IPS DF 19.7 (cell line): Measurements from ENCODE around the gene GALNTL6.
A peak's percentile ranks its signal among the peaks of the same experiment; 100 is the strongest.
"Not testable (repeated sequence)": the region's sequence is repeated elsewhere in the genome, so short reads cannot be mapped to it uniquely, and the experiment has no call there.

ENCODE experiments used
- DNase-seq: peaks from one replicate; pipeline ENCODE4 v3.0.0-alpha.2; 2013; ENCODE audit warnings: low read depth, low spot score

The GALNTL6 gene

GRCh38 chr4:172657081-172657480 is 843.9 kb downstream of the GALNTL6 start:
- no peak for DNase-seq

GRCh38 chr4:172660251-172660650 is 847.0 kb downstream of the GALNTL6 start:
- no peak for DNase-seq

GRCh38 chr4:172662113-172662512 is 848.9 kb downstream of the GALNTL6 start:
- DNase-seq = no peak

GRCh38 chr4:172666711-172667368 is 853.6 kb downstream of the GALNTL6 start:
- DNase-seq = peak; percentile 7

- DNase-seq = no peak
These were observed 861.6 kb downstream of the GALNTL6 start for GRCh38 chr4:172674811-172675210.

GRCh38 chr4:172675232-172675631 is 862.0 kb downstream of the GALNTL6 start:
- DNase-seq = no peak

- DNase-seq = no peak
These were observed 867.5 kb downstream of the GALNTL6 start for GRCh38 chr4:172680691-172681090.

- DNase-seq = no peak
These were observed 869.8 kb downstream of the GALNTL6 start for GRCh38 chr4:172683021-172683420.

GRCh38 chr4:172686021-172686420 is 872.8 kb downstream of the GALNTL6 start:
- DNase-seq = no peak

- DNase-seq = no peak
These were observed 875.3 kb downstream of the GALNTL6 start for GRCh38 chr4:172688534-172688933.

GRCh38 chr4:172691552-172691951 is 878.3 kb downstream of the GALNTL6 start:
- no peak for DNase-seq

- no peak for DNase-seq
These were observed 879.5 kb downstream of the GALNTL6 start for GRCh38 chr4:172692701-172693100.

- no peak for DNase-seq
These were observed 885.1 kb downstream of the GALNTL6 start for GRCh38 chr4:172698256-172698655.

GRCh38 chr4:172705565-172705964 is 892.4 kb downstream of the GALNTL6 start:
- no peak for DNase-seq

GRCh38 chr4:172706000-172706399 is 892.8 kb downstream of the GALNTL6 start:
- no peak for DNase-seq

GRCh38 chr4:172707622-172708021 is 894.4 kb downstream of the GALNTL6 start:
- DNase-seq = peak; percentile 47

GRCh38 chr4:172708184-172708583 is 895.0 kb downstream of the GALNTL6 start:
- no peak for DNase-seq

- DNase-seq = no peak
These were observed 896.2 kb downstream of the GALNTL6 start for GRCh38 chr4:172709376-172709775.

GRCh38 chr4:172716291-172716690 is 903.1 kb downstream of the GALNTL6 start:
- no peak for DNase-seq

GRCh38 chr4:172721659-172722058 is 908.5 kb downstream of the GALNTL6 start:
- no peak for DNase-seq

- DNase-seq = no peak
These were observed 912.4 kb downstream of the GALNTL6 start for GRCh38 chr4:172725581-172725980.

- no peak for DNase-seq
These were observed 912.8 kb downstream of the GALNTL6 start for GRCh38 chr4:172726001-172726423.

GRCh38 chr4:172727631-172728030 is 914.4 kb downstream of the GALNTL6 start:
- no peak for DNase-seq

- DNase-seq = not testable (repeated sequence)
These were observed 920.4 kb downstream of the GALNTL6 start for GRCh38 chr4:172733645-172734044.
